Measurements from ENCODE around the gene SFT2D1.
"Not testable (repeated sequence)": the region's sequence is repeated elsewhere in the genome, so short reads cannot be mapped to it uniquely, and the experiment has no call there.

Gene SFT2D1

DNA sequence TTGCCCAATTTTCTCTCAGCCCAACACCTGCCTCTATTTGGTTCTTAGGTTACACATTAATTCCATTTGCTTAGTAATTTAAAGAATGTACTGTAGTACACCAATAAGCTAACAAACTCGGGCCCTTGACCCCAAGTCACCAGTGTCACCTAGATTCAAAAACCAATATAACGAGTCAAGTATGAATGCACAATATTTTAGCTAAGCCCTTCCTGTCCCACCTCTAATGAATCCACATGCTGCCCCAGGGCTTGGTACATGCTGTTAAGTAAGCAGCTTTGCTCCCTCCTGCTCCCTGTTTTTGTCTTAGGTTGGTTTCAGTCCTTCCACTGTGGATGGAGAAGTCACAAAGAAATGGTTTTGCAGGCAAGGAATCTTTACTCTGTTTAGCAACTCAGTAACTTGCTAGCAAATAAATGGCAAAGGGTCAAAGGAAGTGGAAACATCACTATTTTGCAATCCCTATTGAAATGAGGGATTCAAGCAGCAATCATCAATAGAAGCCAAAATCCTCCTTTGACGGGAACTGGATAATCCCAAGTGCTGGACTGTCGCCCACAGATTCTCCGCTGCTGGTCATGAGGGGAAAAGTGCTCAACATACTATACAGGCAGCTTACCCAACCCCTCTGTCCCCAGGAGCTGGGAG lies 45.4 kb upstream of the SFT2D1 start:
- Histone ChIP-seq H3K36me3 (ENCODE audit: insufficient read depth, low read length) (no peaks in the 10 kb centered on the region), H4K20me1 (ENCODE audit: insufficient read depth, low read length, poor library complexity, severe bottlenecking) (no peaks in the 10 kb centered on the region), H3K4me3 (ENCODE audit: low read length, poor library complexity, severe bottlenecking) (no peak overlapping the region), H3K9me2 (replicated peaks; ENCODE audit: low read depth, low read length) (no peaks in the 10 kb centered on the region), H3K79me2 (ENCODE audit: insufficient read depth, low read length) (no peaks in the 10 kb centered on the region; the same call in 1 of the 2 replicates), H3F3A (ENCODE audit: low read depth) (no peaks in the 10 kb centered on the region), H3K4me2 (ENCODE audit: low read depth, low read length, poor library complexity, severe bottlenecking) (no peak overlapping the region), H2AFZ (ENCODE audit: low read length) (no peak overlapping the region), H3K9ac (ENCODE audit: low read depth, low read length, poor library complexity, severe bottlenecking) (no peak overlapping the region), H3K9me3 (ENCODE audit: insufficient read depth, low read depth, low read length) (no peaks in the 10 kb centered on the region), H3K27me3 (ENCODE audit: insufficient read depth, low read length, poor library complexity, severe bottlenecking) (no peaks in the 10 kb centered on the region), H3K4me1 (ENCODE audit: insufficient read depth, low read length, poor library complexity, severe bottlenecking) (peaks cover 8% of the 10 kb centered on the region)
- TF ChIP-seq, protein P1, sequence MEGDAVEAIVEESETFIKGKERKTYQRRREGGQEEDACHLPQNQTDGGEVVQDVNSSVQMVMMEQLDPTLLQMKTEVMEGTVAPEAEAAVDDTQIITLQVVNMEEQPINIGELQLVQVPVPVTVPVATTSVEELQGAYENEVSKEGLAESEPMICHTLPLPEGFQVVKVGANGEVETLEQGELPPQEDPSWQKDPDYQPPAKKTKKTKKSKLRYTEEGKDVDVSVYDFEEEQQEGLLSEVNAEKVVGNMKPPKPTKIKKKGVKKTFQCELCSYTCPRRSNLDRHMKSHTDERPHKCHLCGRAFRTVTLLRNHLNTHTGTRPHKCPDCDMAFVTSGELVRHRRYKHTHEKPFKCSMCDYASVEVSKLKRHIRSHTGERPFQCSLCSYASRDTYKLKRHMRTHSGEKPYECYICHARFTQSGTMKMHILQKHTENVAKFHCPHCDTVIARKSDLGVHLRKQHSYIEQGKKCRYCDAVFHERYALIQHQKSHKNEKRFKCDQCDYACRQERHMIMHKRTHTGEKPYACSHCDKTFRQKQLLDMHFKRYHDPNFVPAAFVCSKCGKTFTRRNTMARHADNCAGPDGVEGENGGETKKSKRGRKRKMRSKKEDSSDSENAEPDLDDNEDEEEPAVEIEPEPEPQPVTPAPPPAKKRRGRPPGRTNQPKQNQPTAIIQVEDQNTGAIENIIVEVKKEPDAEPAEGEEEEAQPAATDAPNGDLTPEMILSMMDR (conservative IDR thresholded peaks at IDR 0.05; ENCODE audit: low read length): no peak
- no peak for TF ChIP-seq EZH2phosphoT487 (IDR thresholded peaks at IDR 0.05; ENCODE audit: borderline replicate concordance)

DNA sequence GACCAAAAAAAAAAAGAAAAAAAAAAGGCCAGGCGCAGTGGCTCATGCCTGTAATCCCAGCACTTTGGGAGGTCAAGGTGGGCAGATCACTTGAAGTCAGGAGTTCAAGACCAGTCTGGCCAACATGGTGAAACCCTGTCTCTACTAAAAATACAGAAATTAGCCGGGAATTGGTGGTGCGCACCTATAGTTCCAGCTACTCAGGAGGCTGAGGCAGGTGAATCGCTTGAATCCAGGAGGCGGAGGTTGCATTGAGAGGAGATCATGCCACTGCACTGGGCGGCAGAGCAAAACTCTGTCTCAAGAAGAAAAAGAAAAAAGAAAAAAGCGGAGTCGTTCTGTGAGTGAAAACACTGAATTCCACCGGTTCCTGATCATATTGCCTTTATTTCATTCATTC lies 44.8 kb upstream of the SFT2D1 start:
- not testable (repeated sequence) for H3K9me2 ChIP-seq (replicated peaks; ENCODE audit: low read depth, low read length); H4K20me1 ChIP-seq (ENCODE audit: insufficient read depth, low read length, poor library complexity, severe bottlenecking); H3K4me3 ChIP-seq (ENCODE audit: low read length, poor library complexity, severe bottlenecking); H2AFZ ChIP-seq (ENCODE audit: low read length); H3K9me3 ChIP-seq (ENCODE audit: insufficient read depth, low read depth, low read length); H3K79me2 ChIP-seq (ENCODE audit: insufficient read depth, low read length); H3K27me3 ChIP-seq (ENCODE audit: insufficient read depth, low read length, poor library complexity, severe bottlenecking); H3K9ac ChIP-seq (ENCODE audit: low read depth, low read length, poor library complexity, severe bottlenecking); H3F3A ChIP-seq (ENCODE audit: low read depth); H3K36me3 ChIP-seq (ENCODE audit: insufficient read depth, low read length); H3K4me1 ChIP-seq (ENCODE audit: insufficient read depth, low read length, poor library complexity, severe bottlenecking); H3K4me2 ChIP-seq (ENCODE audit: low read depth, low read length, poor library complexity, severe bottlenecking)

DNA sequence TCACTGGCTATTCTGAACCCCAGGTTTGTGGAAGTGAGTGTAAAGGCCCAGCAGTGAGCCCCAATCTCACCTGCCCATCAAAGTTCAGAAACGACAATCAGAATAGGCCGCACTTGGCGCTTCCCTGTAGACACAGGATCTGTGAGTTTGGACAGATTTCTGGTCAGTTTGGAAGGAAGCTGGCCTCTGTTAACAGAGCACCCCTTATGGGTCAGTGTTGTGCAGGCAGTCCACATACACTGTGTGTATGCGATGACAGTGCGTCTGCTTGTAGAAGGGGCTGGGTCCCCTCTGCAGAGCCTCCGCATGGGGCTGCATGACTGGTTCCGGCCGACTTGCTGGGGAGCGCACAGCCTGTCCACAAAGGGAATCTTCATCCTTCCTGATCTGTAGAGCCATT lies 43.8 kb upstream of the SFT2D1 start:
- Histone ChIP-seq H3F3A (ENCODE audit: low read depth) (no peaks in the 10 kb centered on the region), H3K4me2 (ENCODE audit: low read depth, low read length, poor library complexity, severe bottlenecking) (no peak overlapping the region), H3K36me3 (ENCODE audit: insufficient read depth, low read length) (no peaks in the 10 kb centered on the region), H3K9ac (ENCODE audit: low read depth, low read length, poor library complexity, severe bottlenecking) (no peak overlapping the region), H3K9me3 (ENCODE audit: insufficient read depth, low read depth, low read length) (no peaks in the 10 kb centered on the region), H4K20me1 (ENCODE audit: insufficient read depth, low read length, poor library complexity, severe bottlenecking) (no peaks in the 10 kb centered on the region), H3K79me2 (ENCODE audit: insufficient read depth, low read length) (peaks cover 6% of the 10 kb centered on the region; the same call in 1 of the 2 replicates), H3K27me3 (ENCODE audit: insufficient read depth, low read length, poor library complexity, severe bottlenecking) (no peaks in the 10 kb centered on the region), H3K4me1 (ENCODE audit: insufficient read depth, low read length, poor library complexity, severe bottlenecking) (peaks cover 14% of the 10 kb centered on the region), H2AFZ (ENCODE audit: low read length) (no peak overlapping the region), H3K4me3 (ENCODE audit: low read length, poor library complexity, severe bottlenecking) (no peak overlapping the region), H3K9me2 (replicated peaks; ENCODE audit: low read depth, low read length) (no peaks in the 10 kb centered on the region)
- TF ChIP-seq, protein P1 (conservative IDR thresholded peaks at IDR 0.05; ENCODE audit: low read length): no peak
- no peak for TF ChIP-seq EZH2phosphoT487 (IDR thresholded peaks at IDR 0.05; ENCODE audit: borderline replicate concordance)

DNA sequence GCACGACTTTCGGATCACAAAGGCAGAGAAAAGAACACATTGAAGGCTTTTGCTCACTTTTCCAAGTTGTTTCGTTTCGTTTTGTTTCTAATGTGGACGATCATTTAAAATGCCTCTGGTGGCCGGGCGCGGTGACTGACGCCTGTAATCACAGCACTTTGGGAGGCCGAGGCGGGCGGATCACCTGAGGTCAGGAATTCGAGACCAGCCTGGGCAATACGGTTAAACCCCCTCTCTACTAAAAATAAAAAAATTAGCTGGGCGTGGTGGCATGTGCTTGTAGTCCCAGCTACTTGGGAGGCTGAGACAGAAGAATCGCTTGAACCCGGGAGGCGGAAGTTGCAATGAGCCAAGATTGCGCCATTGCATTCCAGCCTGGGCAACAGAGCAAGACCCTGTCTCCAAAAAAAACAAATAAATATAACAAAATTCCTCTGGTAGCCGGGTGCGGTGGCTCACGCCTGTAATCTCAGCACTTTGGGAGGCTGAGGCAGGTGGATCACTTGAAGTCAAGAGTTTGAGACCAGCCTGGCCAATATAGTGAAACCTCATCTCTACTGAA lies 41.5 kb upstream of the SFT2D1 start:
- H4K20me1 ChIP-seq (ENCODE audit: insufficient read depth, low read length, poor library complexity, severe bottlenecking); H3K27me3 ChIP-seq (ENCODE audit: insufficient read depth, low read length, poor library complexity, severe bottlenecking); H3K36me3 ChIP-seq (ENCODE audit: insufficient read depth, low read length); H3F3A ChIP-seq (ENCODE audit: low read depth); H3K9me2 ChIP-seq (replicated peaks; ENCODE audit: low read depth, low read length); H3K9me3 ChIP-seq (ENCODE audit: insufficient read depth, low read depth, low read length): not testable (repeated sequence)
- Histone ChIP-seq H3K4me1 (ENCODE audit: insufficient read depth, low read length, poor library complexity, severe bottlenecking) (peaks cover 25% of the 10 kb centered on the region), H3K9ac (ENCODE audit: low read depth, low read length, poor library complexity, severe bottlenecking) (peak overlapping the region; percentile 83), H3K79me2 (ENCODE audit: insufficient read depth, low read length) (peaks cover 16% of the 10 kb centered on the region), H3K4me3 (ENCODE audit: low read length, poor library complexity, severe bottlenecking) (peak overlapping the region; percentile 91), H3K4me2 (ENCODE audit: low read depth, low read length, poor library complexity, severe bottlenecking) (peak overlapping the region; percentile 81), H2AFZ (ENCODE audit: low read length) (peak overlapping the region; percentile 79)
- TF ChIP-seq, protein P1 (conservative IDR thresholded peaks at IDR 0.05; ENCODE audit: low read length): peak; percentile 30
